Measurements from ENCODE around the gene PLA1A.

- TF ChIP-seq CTCF (IDR thresholded peaks at IDR 0.05 in 2 of 3, conservative IDR thresholded peaks at IDR 0.05 in 1 of 3; ENCODE audit: control insufficient read depth in 2 of 3, extremely low read depth in 1 of 3, insufficient read depth in 1 of 3, low read depth in 3 of 3, low read length in 3 of 3) (no peak), ZNF207 (IDR thresholded peaks at IDR 0.05; ENCODE audit: borderline replicate concordance) (no peak), ESRRA (IDR thresholded peaks at IDR 0.05; ENCODE audit: low read length) (no peak), SUZ12 (IDR thresholded peaks at IDR 0.05; ENCODE audit: unreplicated experiment) (no peak), CEBPB (IDR thresholded peaks at IDR 0.05; ENCODE audit: borderline replicate concordance in 1 of 2, low read depth in 2 of 2, low read length in 2 of 2) (no peak), HCFC1 (IDR thresholded peaks at IDR 0.05; ENCODE audit: low read length) (no peak)
Measured at GRCh38 chr3:119647843-119648575, 50.3 kb downstream of the PLA1A start.

Measured in GM12878 (cell line).